ENCODE measurements around the gene ABHD2.

GRCh38 chr15:89128320-89129122, 40.3 kb downstream of the ABHD2 start:
- TF ChIP-seq SUZ12 (IDR thresholded peaks at IDR 0.05): no peak
- TF ChIP-seq BHLHE40 (IDR thresholded peaks at IDR 0.05; ENCODE audit: borderline replicate concordance): no peak
- TF ChIP-seq FOXM1 (IDR thresholded peaks at IDR 0.05; ENCODE audit: borderline replicate concordance): no peak
- no peak for TF ChIP-seq NFRKB (IDR thresholded peaks at IDR 0.05)
- TF ChIP-seq TARDBP (IDR thresholded peaks at IDR 0.05): no peak
- TF ChIP-seq CTBP1 (IDR thresholded peaks at IDR 0.05; ENCODE audit: borderline replicate concordance): no peak
